ENCODE data around the gene CALY.

The CALY gene

DNA sequence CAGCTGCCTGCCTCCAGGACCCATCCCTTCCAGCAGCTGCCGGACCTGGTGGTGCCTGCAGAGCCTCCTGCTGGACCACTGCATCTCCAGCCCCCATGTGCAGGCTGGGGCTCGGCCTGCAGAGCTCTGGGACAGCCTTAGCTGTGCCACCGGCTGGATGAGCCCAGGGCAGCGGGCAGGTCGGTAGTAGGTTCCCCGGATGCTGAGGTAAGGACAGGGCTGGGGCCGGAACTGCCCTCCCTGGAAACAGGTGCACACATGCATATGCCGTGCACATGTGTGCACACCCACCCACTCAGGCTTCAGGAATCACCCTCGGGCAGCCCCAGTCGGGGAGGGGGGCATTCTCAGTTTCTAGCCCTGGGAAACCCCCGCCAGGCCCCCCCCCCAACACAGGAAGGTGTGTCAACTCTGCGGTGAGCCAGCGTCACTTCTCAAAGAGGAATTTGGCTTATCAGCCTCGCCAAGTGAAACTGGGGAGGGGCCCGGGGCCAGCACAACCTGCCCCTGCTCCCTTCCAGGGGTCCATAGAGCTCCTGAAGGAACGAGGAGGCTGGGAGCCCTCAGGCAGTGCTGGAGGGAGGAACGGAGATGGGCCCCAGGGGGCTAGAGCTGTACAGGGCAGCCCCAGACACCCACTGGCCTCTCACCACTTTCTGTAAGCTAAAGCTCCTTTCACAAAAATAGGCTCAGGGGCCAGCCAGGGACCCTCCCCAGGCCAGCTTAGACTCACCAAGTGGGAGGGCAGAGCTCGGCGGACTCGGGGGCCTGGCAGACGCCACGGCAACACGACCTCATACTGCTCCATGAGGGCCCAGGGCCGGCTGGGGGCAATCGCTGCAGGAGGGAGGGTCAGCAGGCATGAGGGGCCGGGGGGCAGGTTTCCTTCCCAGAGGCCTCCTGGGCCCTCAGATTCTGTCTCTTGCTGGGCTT is 61.7 kb downstream of the CALY start:
- peaks cover 13% of the 10 kb centered on the region for H3K27me3 Mint-ChIP-seq (ENCODE audit: low read depth, poor library complexity)
- H3K9me3 Mint-ChIP-seq: no peaks in the 10 kb centered on the region
- no peak overlapping the region for H3K4me3 Mint-ChIP-seq
- H3K4me1 Mint-ChIP-seq: peaks cover 35% of the 10 kb centered on the region
- TF ChIP-seq, protein P1, sequence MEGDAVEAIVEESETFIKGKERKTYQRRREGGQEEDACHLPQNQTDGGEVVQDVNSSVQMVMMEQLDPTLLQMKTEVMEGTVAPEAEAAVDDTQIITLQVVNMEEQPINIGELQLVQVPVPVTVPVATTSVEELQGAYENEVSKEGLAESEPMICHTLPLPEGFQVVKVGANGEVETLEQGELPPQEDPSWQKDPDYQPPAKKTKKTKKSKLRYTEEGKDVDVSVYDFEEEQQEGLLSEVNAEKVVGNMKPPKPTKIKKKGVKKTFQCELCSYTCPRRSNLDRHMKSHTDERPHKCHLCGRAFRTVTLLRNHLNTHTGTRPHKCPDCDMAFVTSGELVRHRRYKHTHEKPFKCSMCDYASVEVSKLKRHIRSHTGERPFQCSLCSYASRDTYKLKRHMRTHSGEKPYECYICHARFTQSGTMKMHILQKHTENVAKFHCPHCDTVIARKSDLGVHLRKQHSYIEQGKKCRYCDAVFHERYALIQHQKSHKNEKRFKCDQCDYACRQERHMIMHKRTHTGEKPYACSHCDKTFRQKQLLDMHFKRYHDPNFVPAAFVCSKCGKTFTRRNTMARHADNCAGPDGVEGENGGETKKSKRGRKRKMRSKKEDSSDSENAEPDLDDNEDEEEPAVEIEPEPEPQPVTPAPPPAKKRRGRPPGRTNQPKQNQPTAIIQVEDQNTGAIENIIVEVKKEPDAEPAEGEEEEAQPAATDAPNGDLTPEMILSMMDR (IDR thresholded peaks at IDR 0.05): no peak
- H3K36me3 Mint-ChIP-seq (ENCODE audit: low read depth): no peaks in the 10 kb centered on the region
- H3K27ac Mint-ChIP-seq: no peak overlapping the region
- no peak for DNase-seq
